ENCODE results near the gene ATPAF1. TPM values are rescaled to one million over a fixed set of nuclear protein-coding genes. Genes with fewer than 3 reads are reported as not detected.

The ATPAF1 gene
- total and polyA plus RNA-seq, 9 of the 15 experiments (the other 6 are each of a cell fraction or from before 2014, with no cell fraction given) = 6.3 to 56.2 (median 27.4) TPM

GRCh38 chr1:46691997-46692790 lies 24.0 kb upstream of the ATPAF1 start:
- POLR2A ChIA-PET = no interaction called here
- 78% methylated on average over 6 of the region's 6 CpGs for WGBS (ENCODE audit: insufficient coverage, low coverage, missing lambda C conversion rate)
- no peaks in the 10 kb centered on the region for H4K20me1 ChIP-seq (replicated peaks; ENCODE audit: control insufficient read depth, insufficient read depth, low read length)
- H3K9me1 ChIP-seq (ENCODE audit: control insufficient read depth, insufficient read depth, low read length) = no peaks in the 10 kb centered on the region
- H3K79me2 ChIP-seq (ENCODE audit: control insufficient read depth, insufficient read depth, low read length) = no peaks in the 10 kb centered on the region
- H3K9ac ChIP-seq (ENCODE audit: insufficient read depth in 1 of 2, low read depth in 2 of 2, low read length in 2 of 2) = no peak overlapping the region
- no peak overlapping the region for H3K4me2 ChIP-seq (ENCODE audit: insufficient read depth, low read length)
- no peak for ATAC-seq
- FAIRE-seq = no peak
- peaks cover 83% of the 10 kb centered on the region for H3K36me3 ChIP-seq (ENCODE audit: control insufficient read depth, insufficient read depth, low read length)
- H3K4me3 ChIP-seq = no peak overlapping the region
- intact Hi-C loops (cut with micrococcal nuclease) (no loop called here), in situ Hi-C loops (cut with MboI) (no loop called here)
- H3K9me3 ChIP-seq (replicated peaks; ENCODE audit: control insufficient read depth, insufficient read depth, low read depth, low read length) = no peaks in the 10 kb centered on the region
- no peaks in the 10 kb centered on the region for H3K4me1 ChIP-seq (replicated peaks in 1 of 2; ENCODE audit: control insufficient read depth in 2 of 2, insufficient read depth in 2 of 2, low read length in 2 of 2)
- no peak overlapping the region for H3K27ac ChIP-seq (ENCODE audit: extremely low read depth, low read depth, low read length)
- no peak overlapping the region for H2AFZ ChIP-seq (ENCODE audit: low read depth, low read length)
- no TSS peak for BruUV-seq (replicated peaks)
- CTCF ChIA-PET (ENCODE audit: low intra/inter-chr PET ratio) = no interaction called here
- no peak for DNase-seq (ENCODE audit: extremely low read depth in 1 of 4, low spot score in 3 of 4)
- H3K27me3 ChIP-seq (ENCODE audit: control insufficient read depth in 2 of 2, insufficient read depth in 2 of 2, low read length in 2 of 2) = no peaks in the 10 kb centered on the region
- TF ChIP-seq TEAD2 (tag; IDR thresholded peaks at IDR 0.05) (0 out of 2 replicates have a peak, but pooled peaks have one; percentile 46), SP1 (CRISPR knock-in tag; IDR thresholded peaks at IDR 0.05) (no peak), MEIS2 (IDR thresholded peaks at IDR 0.05; ENCODE audit: partially characterized antibody) (peak; percentile 16), RREB1 (CRISPR knock-in tag; IDR thresholded peaks at IDR 0.05) (no peak), ZNF318 (IDR thresholded peaks at IDR 0.05; ENCODE audit: borderline replicate concordance in 1 of 2, low read depth in 1 of 2) (no peak), BRD9 (IDR thresholded peaks at IDR 0.05; ENCODE audit: low read depth, partially characterized antibody) (no peak), TCF3 (CRISPR knock-in tag; IDR thresholded peaks at IDR 0.05) (no peak)

Measured in K562 (cell line).